Measurements from ENCODE around the gene INO80D.

INO80D gene

DNA sequence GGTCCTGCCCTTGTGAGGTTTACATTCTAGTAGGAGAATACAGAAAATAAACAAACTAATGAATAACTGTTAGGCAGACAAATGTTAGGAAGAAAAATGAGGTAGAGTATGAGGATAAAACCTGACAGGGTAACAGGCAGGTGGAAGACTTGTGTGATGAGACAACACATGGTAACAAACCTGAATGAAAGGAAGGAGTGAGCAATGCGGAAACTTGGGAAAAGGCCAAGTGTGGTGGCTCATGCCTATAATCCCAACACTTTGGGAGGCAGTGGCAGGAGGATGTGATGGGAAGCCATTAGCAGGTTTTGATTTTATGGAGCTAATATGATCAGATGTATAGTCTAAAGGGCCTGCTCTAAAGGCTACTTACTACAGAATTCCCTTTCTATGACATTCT, 74.2 kb downstream of the INO80D start:
- Histone ChIP-seq H3K36me3 (ENCODE audit: insufficient read depth, low read depth, low read length) (peaks cover 86% of the 10 kb centered on the region), H3K9ac (ENCODE audit: low read depth, low read length) (no peak overlapping the region), H3K4me1 (ENCODE audit: insufficient read depth, low read length) (no peaks in the 10 kb centered on the region), H3K4me3 (ENCODE audit: low read length) (no peak overlapping the region), H3K27ac (ENCODE audit: low read length) (no peak overlapping the region), H3K27me3 (ENCODE audit: insufficient read depth, low read length) (no peaks in the 10 kb centered on the region), H3K9me3 (ENCODE audit: insufficient read depth, low read depth, low read length) (peaks cover 16% of the 10 kb centered on the region)

DNA sequence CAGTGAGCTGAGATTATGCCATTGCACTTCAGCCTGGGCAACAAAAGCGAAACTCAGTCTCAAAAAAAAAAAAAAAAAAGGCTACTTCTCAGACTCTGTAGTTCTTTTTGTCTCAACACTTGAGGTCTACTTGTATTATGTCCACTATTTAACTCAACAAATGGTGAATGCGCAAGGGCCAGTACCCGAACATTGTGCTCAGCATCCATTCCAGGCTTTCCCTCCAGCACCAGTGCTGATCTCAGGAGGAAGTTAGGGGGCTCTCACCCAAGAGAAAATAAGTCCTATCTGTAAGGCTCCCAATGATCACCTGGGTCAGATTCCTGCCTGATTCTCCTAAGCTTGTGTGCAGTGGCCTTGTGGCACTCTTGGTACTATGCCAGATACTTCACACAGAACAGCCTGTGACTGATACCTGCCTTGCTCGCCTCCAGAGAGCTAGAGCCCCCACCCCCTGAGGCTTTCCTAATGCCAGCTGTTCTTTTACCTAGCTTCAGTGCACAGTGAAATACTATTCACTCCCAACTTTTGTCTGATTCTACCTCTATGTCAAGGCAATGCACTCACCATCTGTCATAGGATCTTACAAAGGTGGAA, 74.9 kb downstream of the INO80D start:
- Histone ChIP-seq H3K36me3 (ENCODE audit: insufficient read depth, low read depth, low read length) (peaks cover 86% of the 10 kb centered on the region), H3K4me3 (ENCODE audit: low read length) (no peak overlapping the region), H3K9ac (ENCODE audit: low read depth, low read length) (no peak overlapping the region), H3K4me1 (ENCODE audit: insufficient read depth, low read length) (no peaks in the 10 kb centered on the region), H3K27ac (ENCODE audit: low read length) (no peak overlapping the region), H3K27me3 (ENCODE audit: insufficient read depth, low read length) (no peaks in the 10 kb centered on the region), H3K9me3 (ENCODE audit: insufficient read depth, low read depth, low read length) (peaks cover 9% of the 10 kb centered on the region; the same call in 1 of the 2 replicates)

DNA sequence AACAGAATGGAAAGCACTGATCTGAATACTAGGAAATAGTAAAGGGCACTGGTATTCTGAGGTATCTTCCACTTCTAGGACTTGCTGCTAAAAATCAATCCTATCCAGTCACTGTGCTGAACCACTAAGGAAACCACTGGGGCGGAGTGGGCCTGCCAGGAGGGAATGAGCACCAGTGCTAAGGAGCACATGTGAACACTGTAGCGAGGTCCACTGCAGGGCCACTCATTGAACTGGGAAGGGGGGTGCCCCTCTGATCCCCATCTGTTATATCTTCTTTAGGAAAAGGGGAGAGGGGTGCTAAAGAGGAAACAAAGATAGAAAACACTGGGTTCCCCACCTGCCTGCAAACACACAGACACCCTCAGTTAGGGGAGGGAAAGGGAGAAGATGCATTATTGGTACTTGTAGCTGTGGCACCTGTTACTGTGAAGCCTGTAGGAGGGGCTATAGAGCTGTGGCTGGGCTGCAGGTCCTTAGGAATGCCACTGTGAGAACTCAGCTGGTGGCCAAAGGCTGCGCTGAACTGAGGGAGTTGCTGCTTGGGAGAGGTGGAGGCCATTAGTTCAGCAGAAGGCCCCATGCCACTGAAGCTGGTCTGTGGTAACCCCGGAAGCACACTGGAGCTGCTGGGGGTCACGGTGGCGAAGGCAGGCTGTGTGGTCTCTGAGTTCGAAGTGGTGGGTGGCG, 81.8 kb downstream of the INO80D start:
- no peak overlapping the region for H3K4me3 ChIP-seq (ENCODE audit: low read length)
- peaks cover 83% of the 10 kb centered on the region for H3K36me3 ChIP-seq (ENCODE audit: insufficient read depth, low read depth, low read length)
- H3K27me3 ChIP-seq (ENCODE audit: insufficient read depth, low read length) = no peaks in the 10 kb centered on the region
- no peaks in the 10 kb centered on the region for H3K4me1 ChIP-seq (ENCODE audit: insufficient read depth, low read length)
- H3K27ac ChIP-seq (ENCODE audit: low read length) = no peak overlapping the region
- H3K9me3 ChIP-seq (ENCODE audit: insufficient read depth, low read depth, low read length) = no peaks in the 10 kb centered on the region
- no peak overlapping the region for H3K9ac ChIP-seq (ENCODE audit: low read depth, low read length)

DNA sequence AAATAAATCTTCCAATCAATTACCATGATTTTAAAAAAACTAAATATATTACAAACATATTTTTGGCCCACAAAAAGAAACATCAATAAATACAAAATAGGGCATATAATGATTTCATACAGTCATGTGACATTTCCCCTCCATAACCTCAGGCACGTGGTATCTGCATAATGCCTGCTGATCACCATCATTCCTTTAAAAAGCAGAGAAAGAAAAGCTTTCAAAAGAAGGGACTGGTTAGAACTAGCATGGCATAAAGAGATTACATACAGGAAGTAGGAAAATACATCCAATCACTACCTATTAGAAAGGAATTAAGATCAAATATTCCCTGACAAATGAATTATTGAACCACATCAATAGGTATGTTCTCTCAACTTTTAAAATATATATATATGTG, 83.5 kb downstream of the INO80D start:
- Histone ChIP-seq H3K27ac (ENCODE audit: low read length) (no peak overlapping the region), H3K27me3 (ENCODE audit: insufficient read depth, low read length) (no peaks in the 10 kb centered on the region), H3K9me3 (ENCODE audit: insufficient read depth, low read depth, low read length) (no peaks in the 10 kb centered on the region), H3K4me3 (ENCODE audit: low read length) (no peak overlapping the region), H3K36me3 (ENCODE audit: insufficient read depth, low read depth, low read length) (peaks cover 82% of the 10 kb centered on the region), H3K4me1 (ENCODE audit: insufficient read depth, low read length) (no peaks in the 10 kb centered on the region), H3K9ac (ENCODE audit: low read depth, low read length) (no peak overlapping the region)

DNA sequence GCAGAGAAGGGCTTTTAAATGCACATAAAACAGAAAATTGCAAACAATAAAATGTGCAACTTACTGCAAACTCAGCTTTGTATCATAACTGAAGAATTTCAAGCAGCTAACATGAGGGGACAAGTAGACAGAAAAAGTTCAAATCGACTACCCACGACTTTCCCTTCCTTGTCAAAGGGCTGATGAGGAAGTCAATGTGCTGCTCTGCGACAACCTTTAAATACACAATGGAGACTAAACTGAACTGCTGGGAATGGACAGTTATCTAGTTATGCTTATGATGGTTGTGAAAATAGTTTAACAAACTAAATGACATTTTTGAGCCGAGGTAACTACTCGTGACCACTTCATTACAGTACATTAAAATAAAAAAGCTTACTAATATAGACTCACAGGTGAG, 84.1 kb downstream of the INO80D start:
- H3K27ac ChIP-seq (ENCODE audit: low read length) = no peak overlapping the region
- no peak overlapping the region for H3K9ac ChIP-seq (ENCODE audit: low read depth, low read length)
- H3K36me3 ChIP-seq (ENCODE audit: insufficient read depth, low read depth, low read length) = peaks cover 76% of the 10 kb centered on the region
- no peaks in the 10 kb centered on the region for H3K9me3 ChIP-seq (ENCODE audit: insufficient read depth, low read depth, low read length)
- H3K4me3 ChIP-seq (ENCODE audit: low read length) = no peak overlapping the region
- H3K4me1 ChIP-seq (ENCODE audit: insufficient read depth, low read length) = no peaks in the 10 kb centered on the region
- no peaks in the 10 kb centered on the region for H3K27me3 ChIP-seq (ENCODE audit: insufficient read depth, low read length)

- no peaks in the 10 kb centered on the region for H3K27me3 ChIP-seq (ENCODE audit: insufficient read depth, low read length)
- H3K27ac ChIP-seq (ENCODE audit: low read length) = no peak overlapping the region
- no peaks in the 10 kb centered on the region for H3K9me3 ChIP-seq (ENCODE audit: insufficient read depth, low read depth, low read length)
- H3K36me3 ChIP-seq (ENCODE audit: insufficient read depth, low read depth, low read length) = peaks cover 65% of the 10 kb centered on the region
- no peaks in the 10 kb centered on the region for H3K4me1 ChIP-seq (ENCODE audit: insufficient read depth, low read length)
- H3K4me3 ChIP-seq (ENCODE audit: low read length) = no peak overlapping the region
- H3K9ac ChIP-seq (ENCODE audit: low read depth, low read length) = no peak overlapping the region
Measured at GRCh38 chr2:206000776-206001175, 85.2 kb downstream of the INO80D start.

GRCh38 chr2:205998583-205998982, 87.4 kb downstream of the INO80D start:
- Histone ChIP-seq H3K36me3 (ENCODE audit: insufficient read depth, low read depth, low read length) (peaks cover 43% of the 10 kb centered on the region), H3K9ac (ENCODE audit: low read depth, low read length) (no peak overlapping the region), H3K4me1 (ENCODE audit: insufficient read depth, low read length) (no peaks in the 10 kb centered on the region), H3K27ac (ENCODE audit: low read length) (no peak overlapping the region), H3K27me3 (ENCODE audit: insufficient read depth, low read length) (no peaks in the 10 kb centered on the region), H3K9me3 (ENCODE audit: insufficient read depth, low read depth, low read length) (no peaks in the 10 kb centered on the region), H3K4me3 (ENCODE audit: low read length) (no peak overlapping the region)

DNA sequence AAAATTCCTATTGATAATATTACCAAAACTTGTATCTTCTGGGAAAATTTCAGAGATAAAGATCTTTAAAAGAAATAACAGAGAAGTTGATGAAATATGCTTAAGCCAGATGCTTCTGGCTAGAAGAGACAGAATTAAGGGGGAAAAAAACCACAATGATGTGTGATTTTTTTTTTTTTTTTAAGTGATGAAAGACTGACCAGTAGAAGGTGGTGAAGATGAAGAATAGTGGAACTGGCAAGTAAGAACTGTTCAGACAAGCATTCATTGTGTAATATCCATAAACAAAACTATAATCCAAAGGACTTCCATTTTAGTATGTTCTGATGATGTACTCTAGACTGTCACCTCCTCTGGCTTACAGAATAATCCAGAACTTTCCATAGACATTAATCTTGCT, 89.8 kb downstream of the INO80D start:
- H3K4me1 ChIP-seq (ENCODE audit: insufficient read depth, low read length) = no peaks in the 10 kb centered on the region
- H3K9me3 ChIP-seq (ENCODE audit: insufficient read depth, low read depth, low read length) = no peaks in the 10 kb centered on the region
- H3K27me3 ChIP-seq (ENCODE audit: insufficient read depth, low read length) = no peaks in the 10 kb centered on the region
- H3K27ac ChIP-seq (ENCODE audit: low read length) = no peak overlapping the region
- H3K4me3 ChIP-seq (ENCODE audit: low read length) = no peak overlapping the region
- no peak overlapping the region for H3K9ac ChIP-seq (ENCODE audit: low read depth, low read length)
- H3K36me3 ChIP-seq (ENCODE audit: insufficient read depth, low read depth, low read length) = peaks cover 31% of the 10 kb centered on the region; the same call in 1 of the 2 replicates

DNA sequence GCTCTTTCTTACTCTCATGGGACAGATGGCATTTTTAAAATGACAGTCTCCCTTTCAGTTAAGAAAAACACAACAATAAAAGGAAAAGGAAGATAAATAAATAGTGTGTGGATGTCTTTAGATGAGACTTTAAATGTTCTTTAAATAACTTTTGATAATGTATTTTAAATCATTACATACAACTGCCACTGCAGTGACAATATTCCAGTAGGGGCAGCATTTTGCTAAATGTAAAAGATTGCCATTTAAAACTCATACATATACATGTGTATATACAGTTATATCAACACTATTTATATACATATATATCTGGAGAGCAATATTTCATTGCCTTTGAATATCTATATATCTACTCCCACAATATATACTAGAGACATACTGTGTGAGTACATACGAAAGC, 90.7 kb downstream of the INO80D start:
- Histone ChIP-seq H3K27ac (ENCODE audit: low read length) (no peak overlapping the region), H3K27me3 (ENCODE audit: insufficient read depth, low read length) (no peaks in the 10 kb centered on the region), H3K4me1 (ENCODE audit: insufficient read depth, low read length) (no peaks in the 10 kb centered on the region), H3K9ac (ENCODE audit: low read depth, low read length) (no peak overlapping the region), H3K9me3 (ENCODE audit: insufficient read depth, low read depth, low read length) (no peaks in the 10 kb centered on the region), H3K4me3 (ENCODE audit: low read length) (no peak overlapping the region), H3K36me3 (ENCODE audit: insufficient read depth, low read depth, low read length) (peaks cover 28% of the 10 kb centered on the region; the same call in 1 of the 2 replicates)

- no peak overlapping the region for H3K4me3 ChIP-seq (ENCODE audit: low read length)
- H3K9me3 ChIP-seq (ENCODE audit: insufficient read depth, low read depth, low read length) = no peaks in the 10 kb centered on the region
- H3K9ac ChIP-seq (ENCODE audit: low read depth, low read length) = no peak overlapping the region
- H3K27me3 ChIP-seq (ENCODE audit: insufficient read depth, low read length) = no peaks in the 10 kb centered on the region
- H3K36me3 ChIP-seq (ENCODE audit: insufficient read depth, low read depth, low read length) = peaks cover 33% of the 10 kb centered on the region; the same call in 1 of the 2 replicates
- no peak overlapping the region for H3K27ac ChIP-seq (ENCODE audit: low read length)
- H3K4me1 ChIP-seq (ENCODE audit: insufficient read depth, low read length) = no peaks in the 10 kb centered on the region
Measured at GRCh38 chr2:205994344-205994743, 91.6 kb downstream of the INO80D start.

- no peak overlapping the region for H3K4me3 ChIP-seq (ENCODE audit: low read length)
- H3K27me3 ChIP-seq (ENCODE audit: insufficient read depth, low read length) = no peaks in the 10 kb centered on the region
- H3K9ac ChIP-seq (ENCODE audit: low read depth, low read length) = no peak overlapping the region
- H3K27ac ChIP-seq (ENCODE audit: low read length) = no peak overlapping the region
- H3K36me3 ChIP-seq (ENCODE audit: insufficient read depth, low read depth, low read length) = peaks cover 18% of the 10 kb centered on the region; the same call in 1 of the 2 replicates
- no peaks in the 10 kb centered on the region for H3K9me3 ChIP-seq (ENCODE audit: insufficient read depth, low read depth, low read length)
- no peaks in the 10 kb centered on the region for H3K4me1 ChIP-seq (ENCODE audit: insufficient read depth, low read length)
Measured at GRCh38 chr2:205990104-205990503, 95.9 kb downstream of the INO80D start.

Data from iPS-20b (cell line).